ENCODE measurements around the gene DNAJC7. TPM values are rescaled to one million over a fixed set of nuclear protein-coding genes. Genes with fewer than 3 reads are reported as not detected.

Gene DNAJC7
- total RNA-seq, 3 donors from 2014 or later: 69.7 to 73.7 (median 70.4) TPM

- intact Hi-C loops (cut with DNase I; ENCODE audit: low total_unique reads): no loop called here
- Histone ChIP-seq H3K27me3 (no peaks in the 10 kb centered on the region), H3K4me3 (no peak overlapping the region), H3K9me3 (no peaks in the 10 kb centered on the region), H3K36me3 (no peaks in the 10 kb centered on the region), H3K27ac (no peak overlapping the region), H3K4me1 (no peaks in the 10 kb centered on the region)
- TF ChIP-seq POLR2A (IDR thresholded peaks at IDR 0.05): no peak
- TF ChIP-seq CTCF (IDR thresholded peaks at IDR 0.05): no peak
- no peak for TF ChIP-seq POLR2AphosphoS5 (IDR thresholded peaks at IDR 0.05)
- no peak for DNase-seq (ENCODE audit: low spot score in 2 of 2)
Observed at GRCh38 chr17:41957031-41957868, 60.0 kb downstream of the DNAJC7 start.

DNA sequence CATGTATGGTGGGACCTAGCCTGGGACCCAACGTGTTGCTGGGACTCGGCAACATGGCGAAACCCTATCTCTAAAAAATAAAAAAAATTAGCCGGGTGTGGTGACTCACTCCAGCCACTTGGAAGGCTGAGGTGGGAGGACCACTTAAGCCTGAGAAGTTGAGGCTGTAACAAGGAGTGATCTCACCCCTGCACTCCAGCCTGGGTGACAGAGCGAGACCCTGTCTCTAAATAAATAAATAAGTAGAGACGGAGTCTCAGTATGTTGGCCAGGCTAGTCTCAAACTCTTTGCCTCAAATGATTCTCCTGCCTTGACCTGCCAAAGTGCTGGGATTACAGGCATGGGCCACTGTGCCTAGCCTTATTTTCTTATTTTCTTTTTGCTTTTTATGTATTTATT, 60.7 kb downstream of the DNAJC7 start:
- no peak overlapping the region for H3K27ac ChIP-seq

DNA sequence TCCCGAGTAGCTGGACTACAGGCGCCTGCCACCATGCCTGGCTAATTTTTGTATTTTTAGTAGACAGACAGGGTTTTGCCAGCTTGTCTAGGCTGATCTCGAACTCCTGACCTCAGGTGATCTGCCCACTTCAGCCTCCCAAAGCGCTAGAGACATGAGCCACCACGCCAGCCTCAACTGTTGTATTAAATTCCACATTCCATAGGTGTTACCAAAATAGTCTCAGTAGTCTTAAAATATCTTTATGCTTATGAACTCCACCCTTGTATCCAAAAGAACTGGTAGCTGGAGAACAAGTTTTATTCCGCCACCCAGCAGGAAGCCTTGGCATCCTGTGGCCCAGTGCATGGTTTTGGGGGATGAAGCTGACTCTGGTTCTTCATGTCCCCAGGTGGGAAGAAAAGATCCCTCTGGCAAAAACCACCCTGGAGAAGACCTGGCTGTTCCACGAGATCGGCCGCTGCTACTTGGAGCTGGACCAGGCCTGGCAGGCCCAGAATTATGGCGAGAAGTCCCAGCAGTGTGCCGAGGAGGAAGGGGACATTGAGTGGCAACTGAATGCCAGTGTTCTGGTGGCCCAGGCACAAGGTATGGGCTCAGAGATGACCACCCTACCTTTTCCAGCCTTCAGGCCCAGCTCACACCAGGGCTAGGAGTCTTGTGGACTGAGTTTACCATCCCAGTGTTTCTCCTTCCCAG, 68.3 kb downstream of the DNAJC7 start:
- intact Hi-C loops (cut with DNase I; ENCODE audit: low total_unique reads): no loop called here
- Histone ChIP-seq H3K27ac (no peak overlapping the region), H3K4me1 (no peaks in the 10 kb centered on the region), H3K4me3 (no peak overlapping the region), H3K27me3 (no peaks in the 10 kb centered on the region), H3K9me3 (no peaks in the 10 kb centered on the region), H3K36me3 (no peaks in the 10 kb centered on the region)
- DNase-seq (ENCODE audit: low spot score in 2 of 2): no peak
- TF ChIP-seq POLR2A (IDR thresholded peaks at IDR 0.05) (no peak), CTCF (IDR thresholded peaks at IDR 0.05) (no peak), POLR2AphosphoS5 (IDR thresholded peaks at IDR 0.05) (no peak)

More for the DNA sequence above, 60.7 kb downstream of the DNAJC7 start:
- intact Hi-C loops (cut with DNase I; ENCODE audit: low total_unique reads): no loop called here
- TF ChIP-seq POLR2AphosphoS5 (IDR thresholded peaks at IDR 0.05) (no peak), POLR2A (IDR thresholded peaks at IDR 0.05) (no peak), CTCF (IDR thresholded peaks at IDR 0.05) (no peak)
- Histone ChIP-seq H3K4me1 (no peaks in the 10 kb centered on the region), H3K4me3 (no peak overlapping the region), H3K27me3 (no peaks in the 10 kb centered on the region), H3K9me3 (no peaks in the 10 kb centered on the region), H3K36me3 (no peaks in the 10 kb centered on the region)
- no peak for DNase-seq (ENCODE audit: low spot score in 2 of 2)

DNA sequence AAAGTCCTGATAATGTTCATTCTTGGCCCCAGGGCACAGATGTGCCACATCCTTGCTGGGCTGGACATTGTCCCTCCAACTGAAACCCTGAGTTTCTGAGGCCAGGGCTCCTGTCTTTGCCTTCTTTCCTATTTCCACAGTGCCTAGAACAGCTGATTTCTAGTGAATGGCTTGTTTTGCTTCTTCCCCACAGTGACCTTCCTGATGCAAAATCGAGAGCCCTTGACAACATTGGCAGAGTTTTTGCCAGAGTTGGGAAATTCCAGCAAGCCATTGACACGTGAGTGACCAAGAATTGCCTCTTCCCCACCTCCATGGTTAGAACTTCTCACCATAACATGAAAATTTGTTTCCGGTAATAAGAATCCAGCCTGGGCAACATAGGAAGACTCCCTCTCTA, 72.3 kb downstream of the DNAJC7 start:
- Histone ChIP-seq H3K27ac (no peak overlapping the region), H3K27me3 (no peaks in the 10 kb centered on the region), H3K9me3 (no peaks in the 10 kb centered on the region), H3K4me1 (no peaks in the 10 kb centered on the region), H3K4me3 (no peak overlapping the region), H3K36me3 (no peaks in the 10 kb centered on the region)
- intact Hi-C loops (cut with DNase I; ENCODE audit: low total_unique reads): no loop called here
- no peak for DNase-seq (ENCODE audit: low spot score in 2 of 2)
- TF ChIP-seq CTCF (IDR thresholded peaks at IDR 0.05) (no peak), POLR2A (IDR thresholded peaks at IDR 0.05) (no peak), POLR2AphosphoS5 (IDR thresholded peaks at IDR 0.05) (no peak)

DNA sequence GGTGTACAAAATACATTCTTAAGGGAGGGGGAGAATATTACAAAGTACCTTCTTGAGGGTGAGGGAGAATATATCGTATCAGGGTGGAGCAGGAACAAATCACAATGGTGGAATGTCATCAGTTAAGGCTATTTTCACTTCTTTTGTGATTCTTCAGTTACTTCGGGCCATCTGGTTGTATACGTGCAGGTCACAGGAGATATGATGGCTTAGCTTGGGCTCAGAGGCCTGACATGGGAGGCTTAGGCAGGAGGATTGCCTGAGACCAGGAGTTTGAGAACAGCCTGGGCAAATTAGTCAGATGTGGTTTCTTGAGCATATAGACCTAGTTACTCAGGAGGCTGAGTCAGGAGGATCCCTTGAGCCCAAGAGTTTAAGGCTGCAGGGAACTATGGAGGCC, 73.7 kb downstream of the DNAJC7 start:
- H3K4me1 ChIP-seq: no peaks in the 10 kb centered on the region
- no peaks in the 10 kb centered on the region for H3K9me3 ChIP-seq
- no peak for TF ChIP-seq CTCF (IDR thresholded peaks at IDR 0.05)
- TF ChIP-seq POLR2AphosphoS5 (IDR thresholded peaks at IDR 0.05): no peak
- no peak for TF ChIP-seq POLR2A (IDR thresholded peaks at IDR 0.05)
- no peak for DNase-seq (ENCODE audit: low spot score in 2 of 2)
- no peaks in the 10 kb centered on the region for H3K36me3 ChIP-seq
- H3K27me3 ChIP-seq: no peaks in the 10 kb centered on the region
- H3K27ac ChIP-seq: no peak overlapping the region
- no peak overlapping the region for H3K4me3 ChIP-seq
- intact Hi-C loops (cut with DNase I; ENCODE audit: low total_unique reads): no loop called here
